H9 (cell line): ENCODE measurements around the gene MED8. TPM values are rescaled to one million over a fixed set of nuclear protein-coding genes. Genes with fewer than 3 reads are reported as not detected.

Experiments
- DNase-seq: peaks from one replicate; pipeline ENCODE4 v3.0.0-alpha.2; 2017
- H2AFZ ChIP-seq: one replicate; pipeline ENCODE4 v1.6.1; 2013; ENCODE audit warnings: mild to moderate bottlenecking, low read length, control low read depth, moderate library complexity
- H2AK5ac ChIP-seq: 2 replicates; pipeline ENCODE4 v1.6.1; 2013; ENCODE audit warnings: low read length, control low read depth, mixed read lengths; ENCODE audit not compliant: insufficient read length
- H2BK120ac ChIP-seq: one replicate; pipeline ENCODE4 v1.6.1; 2013; ENCODE audit warnings: low read depth, mild to moderate bottlenecking, low read length, control low read depth, inconsistent platforms; ENCODE audit not compliant: poor library complexity, severe bottlenecking
- H2BK12ac ChIP-seq: 2 replicates; pipeline ENCODE4 v1.6.1; 2013; ENCODE audit warnings: low read length, control low read depth, mixed read lengths, low read depth; ENCODE audit not compliant: insufficient read length
- H2BK15ac ChIP-seq: 2 replicates; pipeline ENCODE4 v1.6.1; 2013; ENCODE audit warnings: low read depth, low read length, control low read depth
- H2BK20ac ChIP-seq: one replicate; pipeline ENCODE4 v1.6.1; 2013; ENCODE audit warnings: low read depth, mild to moderate bottlenecking, low read length, control low read depth, inconsistent platforms; ENCODE audit not compliant: poor library complexity, severe bottlenecking
- H2BK5ac ChIP-seq: 2 replicates; pipeline ENCODE4 v1.6.1; 2013; ENCODE audit warnings: low read length, control low read depth, mixed read lengths; ENCODE audit not compliant: insufficient read length
- H3K14ac ChIP-seq: 2 replicates; pipeline ENCODE4 v1.6.1; 2013; ENCODE audit warnings: low read length, control low read depth; ENCODE audit not compliant: insufficient read depth
- H3K18ac ChIP-seq: 2 replicates; pipeline ENCODE4 v1.6.1; 2013; ENCODE audit warnings: low read depth, mild to moderate bottlenecking, mixed read lengths, low read length, control low read depth; ENCODE audit not compliant: insufficient read length
- H3K23ac ChIP-seq: 2 replicates; pipeline ENCODE4 v1.6.1; 2013; ENCODE audit warnings: low read length, control low read depth, mixed read lengths, low read depth; ENCODE audit not compliant: insufficient read length
- H3K23me2 ChIP-seq: 2 replicates; pipeline ENCODE4 v1.6.1; 2013; ENCODE audit warnings: low read depth, mild to moderate bottlenecking, mixed read lengths, low read length, control low read depth; ENCODE audit not compliant: insufficient read length, poor library complexity, severe bottlenecking
- H3K27ac ChIP-seq: 2 replicates; pipeline ENCODE4 v1.5.1; 2013; ENCODE audit warnings: low read length, control low read depth, mixed read lengths, low read depth; ENCODE audit not compliant: insufficient read length
- H3K27me3 ChIP-seq: 2 replicates; pipeline ENCODE4 v1.6.1; 2013; ENCODE audit warnings: low read length, control low read depth, inconsistent platforms; ENCODE audit not compliant: insufficient read depth
- H3K4ac ChIP-seq: 2 replicates; pipeline ENCODE4 v1.6.1; 2013; ENCODE audit warnings: low read depth, mild to moderate bottlenecking, control low read depth, inconsistent platforms, low read length, moderate library complexity
- H3K4me1 ChIP-seq: 2 replicates; pipeline ENCODE4 v1.6.1; 2013; ENCODE audit warnings: low read length, control low read depth, inconsistent platforms; ENCODE audit not compliant: insufficient read depth
- H3K4me2 ChIP-seq: 2 replicates; pipeline ENCODE4 v1.6.1; 2013; ENCODE audit warnings: low read length, control low read depth, mixed read lengths; ENCODE audit not compliant: insufficient read length, insufficient read depth
- H3K56ac ChIP-seq: 2 replicates; pipeline ENCODE4 v1.6.1; 2013; ENCODE audit warnings: low read depth, mild to moderate bottlenecking, mixed read lengths, low read length, control low read depth; ENCODE audit not compliant: insufficient read length
- H3K79me1 ChIP-seq: 2 replicates; pipeline ENCODE4 v1.6.1; 2013; ENCODE audit warnings: low read depth, mild to moderate bottlenecking, moderate library complexity, low read length, control low read depth, inconsistent platforms; ENCODE audit not compliant: insufficient read depth, poor library complexity, severe bottlenecking
- H3K79me2 ChIP-seq: 2 replicates; pipeline ENCODE4 v1.6.1; 2013; ENCODE audit warnings: low read length, control low read depth, inconsistent platforms; ENCODE audit not compliant: insufficient read depth
- H3K9ac ChIP-seq: 2 replicates; pipeline ENCODE4 v1.6.1; 2013; ENCODE audit warnings: low read length, control low read depth, mixed read lengths; ENCODE audit not compliant: insufficient read length; ENCODE audit errors: extremely low read depth
- H3K9me3 ChIP-seq: one replicate; pipeline ENCODE4 v1.6.1; 2013; ENCODE audit warnings: low read depth, low read length, inconsistent platforms; ENCODE audit not compliant: control insufficient read depth
- H3T11ph ChIP-seq: one replicate; pipeline ENCODE4 v1.6.1; 2013; ENCODE audit warnings: mild to moderate bottlenecking, low read length, control low read depth, inconsistent platforms
- H4K20me1 ChIP-seq: one replicate; pipeline ENCODE4 v1.6.1; 2013; ENCODE audit not compliant: control insufficient read depth, insufficient read length, insufficient read depth
- H4K5ac ChIP-seq: 2 replicates; pipeline ENCODE4 v1.6.1; 2013; ENCODE audit warnings: low read depth, mild to moderate bottlenecking, mixed read lengths, low read length, control low read depth; ENCODE audit not compliant: insufficient read length
- H4K8ac ChIP-seq: replicated peaks from 2 replicates; pipeline ENCODE4 v1.6.1; 2013; ENCODE audit warnings: low read length, control low read depth, mixed read lengths, low read depth; ENCODE audit not compliant: insufficient read length
- H4K91ac ChIP-seq: 2 replicates; pipeline ENCODE4 v1.6.1; 2013; ENCODE audit warnings: low read depth, mild to moderate bottlenecking, moderate library complexity, mixed read lengths, low read length, control low read depth; ENCODE audit not compliant: insufficient read length
- H3K27ac Mint-ChIP-seq, 3 experiments: 2 replicates in 2 of 3; 3 replicates in 1 of 3; pipeline ENCODE4 v1.8.0; 2020 to 2021; ENCODE audit warnings: mixed read lengths in 3 of 3, mild to moderate bottlenecking in 1 of 3, moderate library complexity in 1 of 3
- H3K27me3 Mint-ChIP-seq: 2 replicates; pipeline ENCODE4 v1.8.0; 2021; ENCODE audit warnings: low read depth, mild to moderate bottlenecking, moderate library complexity, mixed read lengths
- H3K36me3 Mint-ChIP-seq, 3 experiments: 2 replicates in 2 of 3; 3 replicates in 1 of 3; pipeline ENCODE4 v1.8.0; 2020 to 2021; ENCODE audit warnings: low read depth in 3 of 3, mixed read lengths in 3 of 3; ENCODE audit not compliant: insufficient read depth in 1 of 3
- H3K4me1 Mint-ChIP-seq, 2 experiments: 2 replicates each; pipeline ENCODE4 v1.8.0; 2020; ENCODE audit warnings: mixed read lengths in 2 of 2
- H3K4me3 Mint-ChIP-seq, 2 experiments: 2 replicates in 1 of 2; 3 replicates in 1 of 2; pipeline ENCODE4 v1.8.0; 2020 to 2021; ENCODE audit warnings: mild to moderate bottlenecking in 2 of 2, mixed read lengths in 2 of 2, moderate library complexity in 1 of 2
- H3K9me3 Mint-ChIP-seq, 2 experiments: 2 replicates in 1 of 2; 3 replicates in 1 of 2; pipeline ENCODE4 v1.8.0; 2020; ENCODE audit warnings: mild to moderate bottlenecking in 2 of 2, mixed read lengths in 2 of 2, moderate library complexity in 1 of 2
- CTCF ChIP-seq: fragments of 200-600 bp; sonication (generic); conservative IDR thresholded peaks from 3 replicates; pipeline ENCODE4 v1.8.0; 2021; ENCODE audit warnings: antibody characterized with exemption, mild to moderate bottlenecking
- WGBS: extraction: QIAGEN DNeasy Blood & Tissue Kit; methylation state at CpG from one replicate; pipeline ENCODE4 v1.1.7; 2013; ENCODE audit warnings: missing lambda C conversion rate, low lambda C conversion rate, mixed read lengths; ENCODE audit not compliant: insufficient read length; ENCODE audit errors: extremely low coverage; 5-methylcytosine and 5-hydroxymethylcytosine counted together
- total RNA-seq: library from RNA; stranded (reverse); gene quantifications from 2 replicates; pipeline ENCODE4 v1.2.1, GENCODE V29; 2021

The MED8 gene
- total RNA-seq, 1 experiment from 2014 or later: 23.0 TPM

GRCh38 chr1:43354936-43355335, 34.7 kb downstream of the MED8 start:
- Histone ChIP-seq H2BK12ac (no peak overlapping the region), H2BK15ac (no peak overlapping the region), H3K56ac (no peak overlapping the region), H2AK5ac (no peak overlapping the region), H4K20me1 (no peaks in the 10 kb centered on the region), H3K14ac (no peak overlapping the region), H2BK20ac (no peak overlapping the region), H3K27me3 (no peaks in the 10 kb centered on the region), H3K18ac (no peak overlapping the region), H3K9me3 (no peaks in the 10 kb centered on the region), H3K79me1 (peaks cover 3% of the 10 kb centered on the region), H4K8ac (no peak overlapping the region), H4K5ac (no peak overlapping the region), H3K23ac (no peak overlapping the region), H2BK120ac (no peak overlapping the region), H2AFZ (no peak overlapping the region), H4K91ac (no peak overlapping the region), H3T11ph (no peak overlapping the region), H3K27ac (no peak overlapping the region), H3K9ac (no peak overlapping the region), H3K23me2 (peaks cover 5% of the 10 kb centered on the region), H2BK5ac (no peak overlapping the region), H3K79me2 (peaks cover 7% of the 10 kb centered on the region; the same call in 1 of the 2 replicates), H3K4me1 (peaks cover 8% of the 10 kb centered on the region), H3K4me2 (no peak overlapping the region), H3K4ac (no peak overlapping the region)
- peaks cover 15 to 26% of the 10 kb centered on the region in 2 experiments for H3K4me1 Mint-ChIP-seq
- DNase-seq: no peak
- peaks cover 6 to 18% (median 9%) of the 10 kb centered on the region in 3 experiments; a peak in 6 of 7 replicates for H3K36me3 Mint-ChIP-seq
- H3K27me3 Mint-ChIP-seq: no peaks in the 10 kb centered on the region; the same call in 1 of the 2 replicates
- TF ChIP-seq CTCF: no peak
- H3K9me3 Mint-ChIP-seq: no peaks in the 10 kb centered on the region; a peak in 2 of 5 replicates
- H3K27ac Mint-ChIP-seq: no peak overlapping the region
- WGBS: no CpG with 5 or more reads among the region's 2 CpGs
- H3K4me3 Mint-ChIP-seq: no peak overlapping the region
